ENCODE data around the gene DENND4B.
"Not testable (repeated sequence)": the region's sequence is repeated elsewhere in the genome, so short reads cannot be mapped to it uniquely, and the experiment has no call there.

Gene DENND4B

DNA sequence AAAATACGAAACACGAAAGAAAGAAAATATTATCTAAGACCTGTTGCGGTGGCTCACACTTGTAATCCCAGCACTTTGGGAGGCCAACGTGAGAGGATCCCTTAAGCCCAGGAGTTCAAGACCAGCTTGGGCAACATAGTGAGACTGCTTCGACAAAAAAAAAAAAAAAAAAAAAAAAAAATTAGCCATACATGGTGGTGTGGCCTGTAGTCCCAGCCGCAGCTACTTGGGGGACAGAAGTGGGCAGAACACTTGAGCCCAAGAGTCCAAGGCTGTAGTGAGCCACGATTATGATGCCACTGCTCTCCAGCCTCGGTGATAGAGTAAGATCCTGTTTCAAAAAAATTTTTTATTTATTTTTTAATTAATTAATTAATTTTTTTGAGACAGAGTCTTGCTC lies 41.1 kb upstream of the DENND4B start:
- DNase-seq (ENCODE audit: low read depth): no peak
- TF ChIP-seq, protein P1, sequence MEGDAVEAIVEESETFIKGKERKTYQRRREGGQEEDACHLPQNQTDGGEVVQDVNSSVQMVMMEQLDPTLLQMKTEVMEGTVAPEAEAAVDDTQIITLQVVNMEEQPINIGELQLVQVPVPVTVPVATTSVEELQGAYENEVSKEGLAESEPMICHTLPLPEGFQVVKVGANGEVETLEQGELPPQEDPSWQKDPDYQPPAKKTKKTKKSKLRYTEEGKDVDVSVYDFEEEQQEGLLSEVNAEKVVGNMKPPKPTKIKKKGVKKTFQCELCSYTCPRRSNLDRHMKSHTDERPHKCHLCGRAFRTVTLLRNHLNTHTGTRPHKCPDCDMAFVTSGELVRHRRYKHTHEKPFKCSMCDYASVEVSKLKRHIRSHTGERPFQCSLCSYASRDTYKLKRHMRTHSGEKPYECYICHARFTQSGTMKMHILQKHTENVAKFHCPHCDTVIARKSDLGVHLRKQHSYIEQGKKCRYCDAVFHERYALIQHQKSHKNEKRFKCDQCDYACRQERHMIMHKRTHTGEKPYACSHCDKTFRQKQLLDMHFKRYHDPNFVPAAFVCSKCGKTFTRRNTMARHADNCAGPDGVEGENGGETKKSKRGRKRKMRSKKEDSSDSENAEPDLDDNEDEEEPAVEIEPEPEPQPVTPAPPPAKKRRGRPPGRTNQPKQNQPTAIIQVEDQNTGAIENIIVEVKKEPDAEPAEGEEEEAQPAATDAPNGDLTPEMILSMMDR (conservative IDR thresholded peaks at IDR 0.05; ENCODE audit: low read depth, low read length): no peak
- no peak overlapping the region for H3K4me3 ChIP-seq (ENCODE audit: low read depth, low read length)

DNA sequence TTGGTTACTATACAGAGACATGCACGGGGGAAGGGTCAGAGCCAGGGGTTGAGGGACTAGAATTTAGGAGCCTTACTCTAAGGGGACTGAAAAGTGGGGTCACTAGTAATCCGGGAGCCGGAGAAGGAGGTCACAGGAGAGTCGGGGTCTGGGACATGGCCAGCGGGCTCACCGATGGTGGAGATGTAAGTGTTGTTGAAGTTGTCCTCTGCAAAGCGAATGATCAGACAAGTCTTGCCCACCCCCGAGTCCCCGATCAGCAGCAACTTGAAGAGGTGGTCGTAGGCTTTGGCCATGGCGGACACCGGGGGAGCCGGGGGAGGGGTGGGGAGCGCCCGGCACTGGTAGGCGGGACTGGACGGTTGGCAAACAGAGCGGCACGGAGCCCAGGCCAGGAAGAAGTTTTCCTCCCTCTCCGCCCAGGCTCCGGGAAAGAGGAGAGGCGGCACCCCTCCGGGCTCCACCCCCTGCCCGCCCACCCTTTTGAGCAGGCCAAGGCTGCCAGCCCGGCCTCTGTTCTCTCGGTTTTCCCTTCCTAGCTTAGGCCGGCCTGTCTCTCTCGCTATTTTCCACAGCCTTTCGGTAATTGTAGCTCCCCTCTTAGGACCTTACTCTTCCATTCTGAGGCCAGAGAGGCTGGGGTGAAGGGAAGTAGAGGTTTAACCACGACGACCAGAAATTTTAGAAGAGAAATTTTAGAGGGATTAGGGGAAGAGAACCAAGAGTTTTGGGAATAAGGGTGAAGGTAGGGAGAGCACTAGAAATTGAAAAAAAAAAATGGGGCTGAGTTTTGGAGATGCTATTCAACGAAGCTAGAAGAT lies 39.6 kb upstream of the DENND4B start, which contains the start of gene RAB13:
Gene RAB13 (minus strand): TSS at position 399 of the 821 bp plus-strand sequence. CDS start 103 bp downstream, at position 296.
- TF ChIP-seq, protein P1 (conservative IDR thresholded peaks at IDR 0.05; ENCODE audit: low read depth, low read length): no peak
- peak within 1 kb of the TSS; percentile 83 for H3K4me3 ChIP-seq (ENCODE audit: low read depth, low read length)
- DNase-seq (ENCODE audit: low read depth): peak; percentile 81

DNA sequence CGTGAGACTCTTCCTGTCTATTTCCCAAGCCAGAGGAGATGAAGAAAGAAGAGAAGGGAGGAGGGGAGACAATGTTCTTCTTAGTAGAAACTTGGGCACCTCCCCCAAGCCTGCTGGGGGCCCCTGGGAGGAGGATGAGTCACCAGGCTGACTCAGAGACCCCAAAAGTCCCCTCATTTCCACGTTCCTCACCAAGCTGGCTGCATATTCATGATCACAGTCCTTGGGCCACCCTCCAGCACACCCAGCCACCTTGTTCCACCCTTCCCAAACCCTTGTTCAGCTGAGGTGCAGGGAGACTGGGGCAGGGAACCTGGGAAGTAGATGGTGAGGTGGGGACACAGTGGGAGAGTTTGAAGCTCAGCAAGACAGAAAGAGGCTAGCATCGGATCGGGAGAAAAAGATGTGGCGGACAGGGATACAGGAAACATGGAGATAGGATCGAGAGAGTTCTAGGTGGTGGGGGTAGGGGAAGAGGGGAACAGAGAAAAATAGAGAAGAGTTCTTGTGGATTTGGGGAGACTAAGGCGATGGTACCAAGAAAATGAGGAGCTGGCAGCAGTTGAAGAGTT lies 38.9 kb upstream of the DENND4B start:
- peak; percentile 81 for DNase-seq (ENCODE audit: low read depth)
- TF ChIP-seq, protein P1 (conservative IDR thresholded peaks at IDR 0.05; ENCODE audit: low read depth, low read length): no peak
- H3K4me3 ChIP-seq (ENCODE audit: low read depth, low read length): peak overlapping the region; percentile 83

DNA sequence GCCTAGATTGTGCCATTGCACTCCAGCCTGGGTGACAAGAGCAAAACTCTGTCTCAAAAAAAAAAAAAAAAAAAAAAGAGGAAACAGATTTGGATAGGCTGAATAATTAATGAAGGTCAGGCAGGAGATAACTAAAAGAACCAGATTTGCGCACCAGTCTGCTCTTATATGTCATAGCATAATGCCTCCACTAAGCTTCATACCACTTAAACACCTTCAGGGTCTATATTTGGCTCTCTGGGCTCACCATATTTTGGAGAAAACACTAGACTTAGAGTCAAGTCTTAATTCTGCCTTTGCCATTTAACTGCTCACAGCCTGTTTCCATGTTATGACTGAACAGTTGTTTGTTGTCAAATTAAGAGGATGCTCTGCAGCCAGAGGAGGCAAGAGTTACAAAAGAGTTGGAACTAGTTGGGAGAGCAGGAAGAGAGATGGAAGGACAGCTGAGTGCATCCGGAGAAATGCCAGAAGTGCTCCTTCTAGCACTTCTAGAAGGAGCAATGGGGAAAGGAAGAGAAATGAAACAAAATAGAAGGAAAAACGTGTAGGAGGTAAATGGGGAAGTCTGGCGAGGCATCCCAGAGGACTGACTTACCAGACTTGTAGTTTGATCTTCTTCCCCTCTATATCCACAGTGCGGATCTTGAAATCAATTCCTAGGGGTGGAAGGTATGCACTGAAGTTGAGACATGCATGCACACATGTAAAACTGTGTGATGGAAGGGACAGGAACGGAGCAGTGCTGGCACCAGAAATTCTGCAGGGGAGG lies 37.8 kb upstream of the DENND4B start:
- TF ChIP-seq, protein P1 (conservative IDR thresholded peaks at IDR 0.05; ENCODE audit: low read depth, low read length): no peak
- H3K4me3 ChIP-seq (ENCODE audit: low read depth, low read length): peak overlapping the region; percentile 83
- DNase-seq (ENCODE audit: low read depth): no peak

DNA sequence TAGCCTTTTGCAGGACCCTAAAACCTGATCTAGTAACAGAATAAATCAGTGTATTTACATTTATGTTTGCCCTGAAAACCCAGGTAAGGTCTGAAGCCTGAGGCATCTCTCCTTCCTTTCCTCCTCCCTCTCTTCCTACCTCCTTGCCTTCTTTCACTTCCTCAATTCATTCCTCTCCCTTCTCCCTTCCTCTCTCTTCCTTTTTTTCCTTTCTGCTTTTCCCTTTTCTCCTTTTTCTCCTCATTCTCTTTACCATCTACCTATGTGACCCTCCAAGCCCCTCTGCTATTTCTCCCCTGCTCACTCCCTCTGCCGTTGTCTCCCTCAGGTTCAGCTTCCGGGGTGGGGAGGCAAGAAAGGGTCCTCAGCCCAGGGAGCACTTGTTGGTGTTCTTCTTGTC lies 35.2 kb upstream of the DENND4B start:
- not testable (repeated sequence) for H3K4me3 ChIP-seq (ENCODE audit: low read depth, low read length); DNase-seq (ENCODE audit: low read depth)

DNA sequence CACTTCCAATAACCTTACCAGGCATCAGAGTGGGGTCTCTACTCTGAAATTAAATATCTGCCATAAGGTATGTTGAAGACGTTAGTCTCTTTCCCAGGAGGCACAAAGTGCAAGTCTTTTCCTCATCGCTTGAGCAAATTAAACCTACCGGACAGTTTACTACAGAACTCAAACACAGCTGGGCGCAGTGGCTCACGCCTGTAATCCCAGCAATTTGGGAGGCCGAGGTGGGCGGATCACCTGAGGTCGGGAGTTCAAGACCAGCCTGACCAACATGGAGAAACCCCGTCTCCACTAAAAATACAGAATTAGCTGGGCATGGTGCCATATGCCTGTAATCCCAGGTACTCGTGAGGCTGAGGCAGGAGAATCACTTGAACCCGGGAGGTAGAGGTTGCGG lies 32.6 kb upstream of the DENND4B start:
- H3K4me3 ChIP-seq (ENCODE audit: low read depth, low read length); DNase-seq (ENCODE audit: low read depth): not testable (repeated sequence)

DNA sequence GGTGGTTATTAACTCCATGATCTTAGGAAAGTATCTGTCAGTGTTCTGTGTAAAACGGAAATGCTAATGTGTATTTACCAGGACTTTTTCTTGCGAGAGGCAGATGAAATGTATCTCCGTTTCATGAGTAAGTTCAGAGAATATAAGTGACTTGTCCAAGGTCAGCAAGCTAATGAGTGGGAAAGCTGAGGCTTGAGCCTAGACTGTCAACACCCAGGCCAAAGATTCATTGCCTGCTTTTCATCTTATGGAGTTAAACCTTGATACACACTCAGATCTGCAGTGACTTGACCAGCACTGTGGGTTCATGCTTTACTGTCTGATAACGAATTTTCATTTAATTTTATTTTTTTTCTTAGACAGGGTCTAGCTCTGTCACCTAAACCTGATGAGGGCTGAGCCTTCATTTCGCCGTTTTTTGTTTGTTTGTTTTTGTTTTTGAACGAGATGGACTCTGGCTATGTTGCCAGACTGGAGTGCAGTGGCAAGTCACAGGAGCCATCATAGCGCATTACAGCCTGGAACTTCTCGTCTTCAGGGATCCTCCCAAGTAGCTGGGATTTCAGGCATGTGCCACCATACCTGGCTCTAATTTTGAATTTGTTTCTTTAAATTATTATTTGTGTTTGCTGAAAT lies 31.9 kb upstream of the DENND4B start:
- TF ChIP-seq, protein P1 (conservative IDR thresholded peaks at IDR 0.05; ENCODE audit: low read depth, low read length): no peak
- peak overlapping the region; percentile 96 for H3K4me3 ChIP-seq (ENCODE audit: low read depth, low read length)
- no peak for DNase-seq (ENCODE audit: low read depth)

Data from choroid plexus epithelial cell (primary cell).